B cell (primary cell): ENCODE data around the gene CELA3B.

Source experiments
- CTCF ChIP-seq: fragments of 200-600 bp; IDR thresholded peaks from one replicate; pipeline ENCODE4 v1.8.0; 2022; ENCODE audit warnings: antibody characterized with exemption, mild to moderate bottlenecking
- EZH2 ChIP-seq: IDR thresholded peaks from 2 replicates; pipeline ENCODE4 v1.6.1; 2012; ENCODE audit warnings: borderline replicate concordance, low read depth, mild to moderate bottlenecking, moderate library complexity, low read length; ENCODE audit not compliant: insufficient read depth, poor library complexity, severe bottlenecking

DNA sequence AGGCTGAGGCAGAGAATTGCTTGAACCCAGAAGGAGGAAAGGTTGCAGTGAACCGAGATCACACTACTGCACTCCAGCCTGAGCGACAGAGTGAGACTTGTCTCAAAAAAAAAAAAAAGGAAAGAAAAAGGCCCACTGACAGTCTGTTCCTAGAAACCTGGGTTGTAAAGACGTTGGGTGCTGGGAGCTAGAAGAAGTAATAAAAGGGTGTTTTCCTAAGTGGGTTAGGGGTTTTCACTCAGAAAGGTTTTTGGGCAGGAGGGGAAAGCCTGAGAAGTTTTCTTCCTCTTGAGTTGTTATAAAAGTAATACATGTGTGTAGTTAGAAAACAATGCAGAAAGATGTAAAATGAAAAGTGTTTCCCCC is 50.1 kb downstream of the CELA3B start:
- TF ChIP-seq CTCF = no peak
- TF ChIP-seq EZH2 = no peak
